ENCODE data around the gene UBE2G1.
"Not testable (repeated sequence)": the region's sequence is repeated elsewhere in the genome, so short reads cannot be mapped to it uniquely, and the experiment has no call there.

The UBE2G1 gene

DNA sequence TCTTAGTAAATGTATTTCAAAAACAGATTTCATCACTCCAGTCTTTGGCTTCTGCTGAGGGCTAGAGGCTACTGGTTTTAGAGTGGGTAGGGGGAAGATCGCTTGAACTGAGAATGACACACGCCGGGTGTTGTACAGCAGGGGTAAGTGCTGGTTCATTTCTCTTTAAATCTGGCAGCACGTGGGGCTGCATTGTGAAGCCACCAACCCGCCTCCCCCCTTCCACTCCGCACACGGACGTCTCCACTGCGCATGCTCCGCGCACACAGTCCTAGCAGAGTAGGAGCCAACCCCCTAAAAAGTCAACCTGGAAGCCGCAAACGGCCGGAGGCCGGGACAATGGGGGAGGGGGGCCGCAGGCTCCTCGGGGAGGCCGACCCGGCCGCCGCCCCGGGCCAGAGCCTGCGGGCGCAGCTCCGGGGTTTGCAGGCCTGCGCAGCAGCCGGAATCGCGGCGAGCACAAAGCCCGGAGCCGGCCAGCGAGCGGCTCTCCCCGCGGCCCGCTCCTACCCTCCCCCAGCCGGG, 1.3 kb downstream of the UBE2G1 start:
- Mint-ChIP-seq H3K27ac (peak overlapping the region; percentile 93), H3K9me3 (no peaks in the 10 kb centered on the region), H3K4me3 (peak overlapping the region; percentile 82), H3K27me3 (no peaks in the 10 kb centered on the region), H3K36me3 (ENCODE audit: low read depth) (peaks cover 12% of the 10 kb centered on the region), H3K4me1 (ENCODE audit: low read depth) (peaks cover 17% of the 10 kb centered on the region)
- intact Hi-C loops (cut with micrococcal nuclease): loop anchor here (2.0 to 10.0 kb wide), 3 partner anchors 48 to 103 kb away; partner anchors contain the start of gene ANKFY1

DNA sequence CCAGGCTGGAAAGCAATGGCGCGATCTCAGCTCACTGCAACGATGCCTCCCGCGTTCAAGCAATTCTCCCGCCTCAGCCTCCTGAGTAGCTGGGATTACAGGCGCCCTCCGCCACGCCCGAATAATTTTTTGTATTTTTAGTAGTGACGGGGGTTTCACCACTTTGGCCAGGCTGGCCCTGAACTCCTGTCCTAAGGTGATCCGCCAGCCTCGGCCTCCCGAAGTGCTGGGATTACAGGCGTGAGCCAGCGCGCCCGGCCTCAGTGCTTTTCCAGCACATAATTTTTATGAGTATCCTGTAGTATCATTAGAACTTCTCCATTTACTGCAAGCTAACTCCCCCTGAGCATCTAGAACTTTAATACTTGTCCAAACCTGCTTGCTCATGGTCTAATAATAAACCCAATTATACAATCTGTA, 1.8 kb downstream of the UBE2G1 start:
- Mint-ChIP-seq H3K4me3 (peak overlapping the region; percentile 82), H3K27me3 (no peaks in the 10 kb centered on the region), H3K27ac (peak overlapping the region; percentile 93), H3K9me3 (no peaks in the 10 kb centered on the region), H3K4me1 (ENCODE audit: low read depth) (peaks cover 17% of the 10 kb centered on the region), H3K36me3 (ENCODE audit: low read depth) (peaks cover 12% of the 10 kb centered on the region)
- intact Hi-C loops (cut with micrococcal nuclease): loop anchor here (2.0 to 10.0 kb wide), 3 partner anchors 48 to 102 kb away; partner anchors contain the start of gene ANKFY1

DNA sequence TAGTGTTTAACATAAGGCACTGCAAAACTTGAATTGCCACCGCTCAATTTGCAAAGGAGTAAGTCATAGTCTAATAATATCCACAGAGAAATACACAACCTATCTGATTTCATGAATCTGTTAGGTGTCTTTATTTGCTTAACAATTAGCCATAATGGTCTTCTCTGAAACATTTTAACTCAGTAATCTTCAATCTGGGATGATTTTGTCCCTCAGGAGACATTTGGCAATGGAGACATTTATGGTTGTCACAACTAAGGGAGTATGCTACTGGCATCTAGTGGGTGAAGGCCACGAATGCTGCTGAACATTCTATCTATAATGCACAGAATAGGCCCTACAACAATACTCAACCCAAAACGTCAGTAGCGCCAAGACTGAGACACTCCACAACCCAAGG, 4.3 kb downstream of the UBE2G1 start:
- H3K4me3 Mint-ChIP-seq: no peak overlapping the region
- H3K36me3 Mint-ChIP-seq (ENCODE audit: low read depth): peaks cover 12% of the 10 kb centered on the region
- intact Hi-C loops (cut with micrococcal nuclease): loop anchor here (10.0 kb wide), 1 partner anchor 57 kb away; no protein-coding TSS in a partner anchor
- H3K4me1 Mint-ChIP-seq (ENCODE audit: low read depth): peaks cover 21% of the 10 kb centered on the region
- H3K27ac Mint-ChIP-seq: no peak overlapping the region
- no peaks in the 10 kb centered on the region for H3K9me3 Mint-ChIP-seq
- H3K27me3 Mint-ChIP-seq: no peaks in the 10 kb centered on the region

DNA sequence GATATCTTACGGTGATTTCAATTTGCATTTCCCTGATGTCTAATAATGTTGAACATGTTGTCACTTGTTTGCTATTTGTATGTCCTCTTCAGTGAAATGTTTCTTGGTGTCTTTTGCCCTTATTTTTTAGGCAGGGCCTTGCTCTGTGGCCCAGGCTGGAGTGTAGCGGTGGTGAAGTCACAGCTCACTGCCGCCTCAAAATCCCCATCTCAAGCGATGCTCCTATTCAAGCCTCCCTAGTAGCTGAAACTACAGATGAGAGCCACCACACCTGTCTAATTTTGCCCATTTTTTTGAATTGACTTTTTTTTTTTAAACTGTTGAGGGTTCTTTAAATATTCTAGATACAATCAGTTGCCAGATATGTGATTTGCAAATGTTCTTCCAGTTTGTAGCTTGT, 8.3 kb downstream of the UBE2G1 start:
- Mint-ChIP-seq H3K4me3 (no peak overlapping the region), H3K36me3 (ENCODE audit: low read depth) (peaks cover 14% of the 10 kb centered on the region), H3K27me3 (no peaks in the 10 kb centered on the region), H3K9me3 (no peaks in the 10 kb centered on the region), H3K4me1 (ENCODE audit: low read depth) (peaks cover 11% of the 10 kb centered on the region), H3K27ac (no peak overlapping the region)
- intact Hi-C loops (cut with micrococcal nuclease): no loop called here

DNA sequence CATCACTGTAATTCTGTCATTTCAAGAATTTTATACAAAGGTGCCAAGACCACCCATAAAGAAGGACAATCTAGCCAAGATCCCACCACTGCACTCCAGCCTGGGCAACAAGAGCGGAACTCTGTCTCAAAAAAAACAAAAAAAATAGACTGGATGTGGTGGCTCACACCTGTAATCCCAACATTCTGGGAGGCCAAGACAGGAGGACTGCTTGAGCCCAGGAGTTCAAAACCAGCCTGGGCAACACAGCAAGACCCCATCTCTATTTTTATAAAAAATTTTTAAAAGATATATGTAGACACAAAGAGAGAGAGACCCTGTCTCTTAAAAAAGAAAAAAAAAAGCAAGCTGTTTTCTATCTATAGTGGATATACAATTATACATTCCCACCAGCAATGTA, 8.8 kb downstream of the UBE2G1 start:
- H3K4me1 Mint-ChIP-seq (ENCODE audit: low read depth): peaks cover 11% of the 10 kb centered on the region
- peaks cover 12% of the 10 kb centered on the region for H3K36me3 Mint-ChIP-seq (ENCODE audit: low read depth)
- H3K27ac Mint-ChIP-seq: no peak overlapping the region
- no peak overlapping the region for H3K4me3 Mint-ChIP-seq
- H3K27me3 Mint-ChIP-seq: no peaks in the 10 kb centered on the region
- H3K9me3 Mint-ChIP-seq: no peaks in the 10 kb centered on the region
- intact Hi-C loops (cut with micrococcal nuclease): no loop called here

DNA sequence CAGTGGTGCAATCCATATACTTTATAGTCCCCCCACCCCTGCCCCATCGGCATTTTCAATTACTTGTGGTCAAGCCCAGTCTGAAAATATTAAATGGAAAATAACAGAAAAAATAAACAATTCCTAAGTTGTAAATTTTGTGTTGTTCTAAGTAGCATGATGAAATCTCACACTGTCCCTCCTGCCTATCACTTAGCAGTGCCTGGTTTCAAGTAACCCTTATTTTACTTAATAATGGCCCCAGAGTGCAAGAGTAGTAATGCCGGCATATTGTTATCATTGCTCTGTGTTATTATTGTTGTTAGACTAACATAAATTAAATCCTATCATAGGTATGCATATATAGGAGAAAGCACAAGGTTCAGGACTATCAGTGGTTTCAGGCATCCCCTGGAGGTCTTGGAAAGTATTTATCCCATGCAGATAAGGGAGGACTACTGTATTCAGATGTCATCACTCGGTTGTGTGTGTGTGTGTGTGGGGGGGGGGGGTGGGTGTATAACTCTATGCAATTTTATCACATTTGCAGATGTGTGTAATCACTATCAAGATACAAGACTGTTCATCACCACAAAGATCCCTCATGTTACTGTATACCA, 9.3 kb downstream of the UBE2G1 start:
- Mint-ChIP-seq H3K27ac (no peak overlapping the region), H3K4me1 (ENCODE audit: low read depth) (peaks cover 16% of the 10 kb centered on the region), H3K4me3 (no peak overlapping the region), H3K36me3 (ENCODE audit: low read depth) (peaks cover 6% of the 10 kb centered on the region), H3K27me3 (no peaks in the 10 kb centered on the region), H3K9me3 (no peaks in the 10 kb centered on the region)
- intact Hi-C loops (cut with micrococcal nuclease): no loop called here

DNA sequence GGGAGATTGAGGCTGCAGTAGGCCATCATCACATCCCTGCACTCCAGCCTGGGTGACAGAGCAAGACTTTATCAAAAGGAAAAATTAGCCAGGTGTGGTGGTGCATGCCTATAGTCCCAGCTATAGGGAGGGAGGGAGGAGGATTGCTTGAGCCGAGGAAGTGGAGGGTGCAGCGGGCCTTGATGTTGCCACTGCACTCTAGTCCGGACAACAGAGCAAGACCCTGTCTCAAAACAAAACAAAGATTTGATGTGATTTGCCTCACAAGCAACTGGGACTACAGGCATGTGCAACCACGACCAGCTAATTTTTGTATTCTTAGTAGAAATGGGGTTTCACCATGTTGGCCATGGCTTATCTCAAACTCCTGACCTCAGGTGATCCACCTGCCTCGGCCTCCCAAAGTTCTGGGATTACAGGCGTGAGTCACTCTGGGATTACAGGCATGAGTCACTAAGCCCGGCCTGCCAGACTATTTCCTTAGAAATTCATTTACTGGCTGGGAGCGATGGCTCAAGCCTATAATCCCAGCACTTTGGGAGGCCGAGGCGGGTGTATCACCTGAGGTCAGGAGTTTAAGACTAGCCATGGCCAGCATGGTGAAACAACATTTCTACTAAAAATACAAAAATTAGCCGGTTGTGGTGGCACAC, 11.5 kb downstream of the UBE2G1 start:
- H3K27ac Mint-ChIP-seq: no peak overlapping the region
- no peak overlapping the region for H3K4me3 Mint-ChIP-seq
- H3K9me3 Mint-ChIP-seq: no peaks in the 10 kb centered on the region
- H3K4me1 Mint-ChIP-seq (ENCODE audit: low read depth): peaks cover 26% of the 10 kb centered on the region
- intact Hi-C loops (cut with micrococcal nuclease): no loop called here
- no peaks in the 10 kb centered on the region for H3K27me3 Mint-ChIP-seq
- peaks cover 6% of the 10 kb centered on the region for H3K36me3 Mint-ChIP-seq (ENCODE audit: low read depth)

DNA sequence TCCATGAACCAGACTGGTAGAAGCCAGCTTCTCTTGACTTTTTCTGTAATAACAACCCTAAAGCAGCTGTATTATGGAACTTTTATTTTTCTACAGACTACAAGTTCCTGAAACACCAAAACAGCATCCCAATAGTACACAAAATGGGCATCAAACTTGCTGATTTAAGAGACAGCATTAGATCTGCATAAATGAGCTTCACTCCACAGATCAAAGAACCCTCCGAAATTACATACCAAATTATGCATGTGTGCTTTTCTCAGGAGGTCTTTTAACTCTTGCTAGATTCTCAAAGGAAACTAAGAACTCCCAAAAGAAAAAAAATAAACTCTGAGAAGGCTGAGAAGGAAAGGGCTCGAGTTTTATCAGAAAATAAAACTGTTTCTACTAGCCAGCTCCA, 12.3 kb downstream of the UBE2G1 start:
- H3K27ac Mint-ChIP-seq: no peak overlapping the region
- H3K4me1 Mint-ChIP-seq (ENCODE audit: low read depth): peaks cover 26% of the 10 kb centered on the region
- intact Hi-C loops (cut with micrococcal nuclease): no loop called here
- no peaks in the 10 kb centered on the region for H3K9me3 Mint-ChIP-seq
- no peak overlapping the region for H3K4me3 Mint-ChIP-seq
- peaks cover 6% of the 10 kb centered on the region for H3K36me3 Mint-ChIP-seq (ENCODE audit: low read depth)
- no peaks in the 10 kb centered on the region for H3K27me3 Mint-ChIP-seq

DNA sequence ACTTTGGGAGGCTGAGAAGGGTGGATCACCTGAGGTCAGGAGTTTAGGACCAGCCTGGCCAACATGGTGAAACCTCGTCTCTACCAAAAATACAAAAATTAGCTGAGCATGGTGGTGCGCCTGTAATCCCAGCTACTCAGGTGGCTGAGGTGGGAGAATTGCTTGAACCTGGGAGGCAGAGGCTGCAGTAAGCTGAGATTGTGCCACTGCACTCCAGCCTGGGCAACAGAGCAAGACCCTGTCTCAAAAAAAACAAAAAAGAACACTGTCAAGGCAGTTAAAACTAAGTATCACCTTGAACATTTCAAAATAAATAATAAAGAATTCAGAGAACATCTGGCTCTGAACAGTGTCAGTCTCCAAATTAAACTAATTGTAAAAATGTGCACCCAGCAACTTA, 16.3 kb downstream of the UBE2G1 start:
- not testable (repeated sequence) for H3K27ac Mint-ChIP-seq, H3K4me3 Mint-ChIP-seq

DNA sequence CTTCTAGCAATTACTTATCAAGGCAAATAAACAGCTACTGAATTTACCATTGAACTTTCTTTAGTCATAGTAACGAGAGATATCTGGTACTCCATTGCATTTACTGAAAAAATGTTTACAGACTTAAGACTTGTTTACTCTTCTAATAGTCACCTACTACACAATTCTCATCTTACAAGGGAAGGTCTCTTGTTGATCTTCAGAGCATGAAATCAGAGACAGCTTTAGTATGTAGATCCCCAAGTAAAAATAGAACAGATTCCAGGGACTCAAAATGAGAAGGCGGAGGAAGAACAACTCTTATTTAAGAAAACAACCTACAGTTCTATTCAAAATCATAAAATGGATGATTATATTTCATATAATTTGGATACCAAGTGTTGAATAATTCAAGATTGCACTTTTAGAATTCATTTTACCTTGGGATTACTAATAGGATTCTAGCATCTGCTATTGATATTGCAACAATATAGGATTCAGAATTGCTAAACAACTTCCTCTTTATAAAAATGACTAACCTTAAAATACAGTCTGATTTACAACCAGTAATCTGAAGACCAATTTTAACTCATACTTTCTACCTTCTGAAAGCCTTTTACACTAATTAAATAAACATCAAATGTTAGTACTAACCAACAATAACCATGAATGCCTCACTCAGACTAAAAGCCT, 20.8 kb downstream of the UBE2G1 start:
- no peaks in the 10 kb centered on the region for H3K9me3 Mint-ChIP-seq
- H3K27ac Mint-ChIP-seq: no peak overlapping the region
- no peaks in the 10 kb centered on the region for H3K36me3 Mint-ChIP-seq (ENCODE audit: low read depth)
- peaks cover 20% of the 10 kb centered on the region for H3K4me1 Mint-ChIP-seq (ENCODE audit: low read depth)
- intact Hi-C loops (cut with micrococcal nuclease): no loop called here
- no peak overlapping the region for H3K4me3 Mint-ChIP-seq
- no peaks in the 10 kb centered on the region for H3K27me3 Mint-ChIP-seq

More for the DNA sequence above, 16.3 kb downstream of the UBE2G1 start:
- H3K36me3 Mint-ChIP-seq (ENCODE audit: low read depth); H3K27me3 Mint-ChIP-seq; H3K9me3 Mint-ChIP-seq; intact Hi-C loops (cut with micrococcal nuclease): not testable (repeated sequence)
- peaks cover 40% of the 10 kb centered on the region for H3K4me1 Mint-ChIP-seq (ENCODE audit: low read depth)

DNA sequence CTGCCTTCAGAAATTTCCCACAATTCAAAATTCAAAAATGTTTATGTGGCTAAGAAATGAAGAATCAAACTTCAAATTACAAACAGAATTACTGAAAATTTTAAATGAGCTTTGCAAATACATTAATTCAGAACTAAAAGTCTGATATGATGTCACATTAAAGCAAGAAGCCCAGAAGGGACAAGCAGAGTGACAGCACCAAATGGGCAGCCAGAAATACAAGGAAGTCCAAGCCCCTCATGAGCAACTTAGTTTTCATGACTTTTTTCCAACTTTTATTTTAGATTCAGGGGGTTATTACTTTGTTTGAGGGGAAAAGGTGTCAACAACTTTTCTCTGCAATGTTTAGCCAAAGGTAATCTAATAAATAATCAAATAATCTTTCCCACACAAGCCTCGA, 21.5 kb downstream of the UBE2G1 start:
- Mint-ChIP-seq H3K4me1 (ENCODE audit: low read depth) (peaks cover 20% of the 10 kb centered on the region), H3K27me3 (no peaks in the 10 kb centered on the region), H3K36me3 (ENCODE audit: low read depth) (no peaks in the 10 kb centered on the region), H3K9me3 (no peaks in the 10 kb centered on the region), H3K27ac (no peak overlapping the region), H3K4me3 (no peak overlapping the region)
- intact Hi-C loops (cut with micrococcal nuclease): no loop called here

DNA sequence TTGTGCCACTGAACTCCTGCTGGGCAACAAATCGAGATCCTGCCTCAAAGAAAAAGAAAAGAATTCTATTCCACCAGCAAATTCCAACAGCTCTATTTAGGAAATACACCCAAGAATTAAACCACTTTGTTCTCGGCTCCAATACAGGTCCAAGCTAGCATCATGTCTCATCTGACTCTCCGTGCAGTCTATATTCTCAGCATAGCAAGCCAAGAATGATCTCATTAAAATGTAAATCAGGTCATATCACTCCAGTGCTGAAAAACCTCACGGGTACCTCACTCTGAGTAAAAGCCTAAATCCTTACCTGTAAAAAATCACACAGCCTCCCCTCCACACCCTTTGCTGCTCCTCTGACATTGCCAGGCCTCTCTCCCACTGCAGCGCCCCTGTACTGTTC, 23.9 kb downstream of the UBE2G1 start:
- intact Hi-C loops (cut with micrococcal nuclease): no loop called here
- no peak overlapping the region for H3K4me3 Mint-ChIP-seq
- H3K36me3 Mint-ChIP-seq (ENCODE audit: low read depth): no peaks in the 10 kb centered on the region
- no peak overlapping the region for H3K27ac Mint-ChIP-seq
- H3K9me3 Mint-ChIP-seq: no peaks in the 10 kb centered on the region
- H3K4me1 Mint-ChIP-seq (ENCODE audit: low read depth): peaks cover 16% of the 10 kb centered on the region
- H3K27me3 Mint-ChIP-seq: no peaks in the 10 kb centered on the region

DNA sequence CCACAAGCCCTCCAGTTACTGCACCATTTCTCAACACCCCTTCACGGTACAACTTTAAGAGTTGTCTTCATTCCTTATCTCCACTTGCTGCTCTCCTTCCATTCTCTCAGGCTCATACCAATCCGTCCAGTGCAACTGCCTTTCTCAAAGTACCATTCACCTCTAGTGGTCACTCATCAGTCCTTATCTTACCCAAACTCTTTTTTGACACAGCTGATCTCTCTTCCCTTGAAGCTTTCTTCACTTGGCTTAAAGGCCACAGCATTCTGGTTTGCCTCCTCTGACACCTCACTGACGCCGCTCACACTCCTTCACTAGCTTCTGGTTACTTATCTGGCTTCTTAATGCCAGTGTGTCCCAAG, 24.9 kb downstream of the UBE2G1 start:
- H3K4me1 Mint-ChIP-seq (ENCODE audit: low read depth): peaks cover 17% of the 10 kb centered on the region
- intact Hi-C loops (cut with micrococcal nuclease): no loop called here
- H3K27me3 Mint-ChIP-seq: no peaks in the 10 kb centered on the region
- H3K4me3 Mint-ChIP-seq: no peak overlapping the region
- no peak overlapping the region for H3K27ac Mint-ChIP-seq
- H3K9me3 Mint-ChIP-seq: no peaks in the 10 kb centered on the region
- no peaks in the 10 kb centered on the region for H3K36me3 Mint-ChIP-seq (ENCODE audit: low read depth)

DNA sequence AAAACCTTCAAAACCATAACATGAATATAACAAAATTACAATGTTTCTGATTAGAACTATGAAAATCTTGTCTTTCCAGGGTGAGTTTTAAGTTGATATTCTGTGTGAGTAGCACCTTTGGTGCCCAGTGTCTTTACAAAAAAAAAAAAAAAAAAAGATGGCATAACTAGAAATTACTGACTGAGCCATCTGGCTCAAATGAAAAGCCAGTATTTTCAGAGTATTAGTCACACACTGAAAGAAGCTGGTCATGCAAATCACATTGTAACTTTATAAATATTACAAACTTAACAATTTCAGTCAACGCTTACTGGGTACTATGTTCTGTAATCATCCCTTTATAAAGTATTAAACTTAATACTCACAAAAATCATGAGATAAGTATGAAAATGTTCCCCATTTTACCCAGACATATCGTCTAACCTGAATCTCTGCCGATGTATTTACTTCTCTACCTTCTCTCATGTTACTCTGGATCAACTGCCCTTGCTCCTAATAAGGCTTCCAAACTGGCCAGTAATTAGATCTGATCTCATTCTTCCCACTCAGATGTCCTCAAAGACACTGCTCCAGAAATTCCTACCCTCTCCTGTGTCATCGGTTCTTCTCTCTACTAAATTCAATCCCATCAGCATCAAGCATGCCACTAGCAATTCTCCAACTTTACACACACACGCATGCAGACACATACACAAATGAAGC, 25.4 kb downstream of the UBE2G1 start:
- no peaks in the 10 kb centered on the region for H3K36me3 Mint-ChIP-seq (ENCODE audit: low read depth)
- no peak overlapping the region for H3K4me3 Mint-ChIP-seq
- intact Hi-C loops (cut with micrococcal nuclease): no loop called here
- peaks cover 12% of the 10 kb centered on the region for H3K4me1 Mint-ChIP-seq (ENCODE audit: low read depth)
- H3K9me3 Mint-ChIP-seq: no peaks in the 10 kb centered on the region
- no peaks in the 10 kb centered on the region for H3K27me3 Mint-ChIP-seq
- no peak overlapping the region for H3K27ac Mint-ChIP-seq

Data from dendritic cell treated with granulocyte-macrophage colony-stimulating factor and Interleukin-4, amounts not matched to agents 40 ng/mL and 50 ng/mL, for 4 days (primary cell).